ENCODE data around the gene B4GALNT4.
"Not testable (repeated sequence)": the region's sequence is repeated elsewhere in the genome, so short reads cannot be mapped to it uniquely, and the experiment has no call there.

The B4GALNT4 gene

DNA sequence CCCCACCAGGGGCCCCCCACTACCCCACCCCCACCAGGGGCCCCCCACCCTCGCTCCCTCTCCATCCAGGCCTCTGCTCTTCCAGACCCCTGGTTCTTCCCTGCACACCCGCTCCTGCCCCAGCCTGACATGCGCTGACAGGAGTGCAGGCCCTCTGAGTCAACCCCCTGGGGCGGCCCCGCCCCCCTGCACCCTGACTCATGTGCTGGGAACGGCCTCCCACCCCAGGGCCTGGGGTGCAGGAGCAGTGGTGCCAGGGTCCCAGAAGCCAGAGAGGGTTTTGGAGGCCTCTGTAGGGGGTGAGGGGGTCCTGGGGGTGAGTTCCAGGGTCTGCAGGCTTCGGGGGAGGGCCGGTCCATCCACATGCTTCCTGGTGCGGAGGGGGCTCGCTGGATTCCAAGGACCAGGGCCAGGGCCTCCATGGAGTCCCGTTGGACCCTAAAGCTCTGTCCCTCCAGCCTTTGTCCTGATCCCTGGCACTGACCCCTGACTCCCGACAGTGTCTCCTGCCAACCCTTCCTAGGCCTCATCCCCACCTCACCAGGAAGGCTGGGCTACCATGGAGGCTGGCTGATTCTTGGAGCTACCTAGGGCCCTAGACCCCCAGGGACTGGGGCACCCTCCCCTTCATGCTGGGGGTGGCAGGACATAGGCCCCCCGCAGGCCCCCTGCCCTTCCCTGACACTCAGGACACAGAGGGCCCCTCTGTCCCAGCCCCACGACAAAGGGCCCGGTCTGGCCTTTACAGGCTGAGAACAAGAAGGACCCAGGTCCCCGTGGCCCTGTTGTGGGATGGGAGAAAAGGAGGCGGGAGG is 24.1 kb downstream of the B4GALNT4 start:
- no peaks in the 10 kb centered on the region for H3K36me3 ChIP-seq (ENCODE audit: insufficient read depth, low read depth, low read length)
- H3K4me3 ChIP-seq (ENCODE audit: low read length), result no peak overlapping the region
- no peaks in the 10 kb centered on the region; the same call in 1 of the 2 replicates for H3K4me1 ChIP-seq (ENCODE audit: insufficient read depth, low read length)
- H3K9ac ChIP-seq (ENCODE audit: low read depth, low read length), result no peak overlapping the region
- no peaks in the 10 kb centered on the region for H3K9me3 ChIP-seq (ENCODE audit: insufficient read depth, low read depth, low read length)
- no peaks in the 10 kb centered on the region for H3K27me3 ChIP-seq (ENCODE audit: insufficient read depth, low read length)
- no peak overlapping the region for H3K27ac ChIP-seq (ENCODE audit: low read length)

DNA sequence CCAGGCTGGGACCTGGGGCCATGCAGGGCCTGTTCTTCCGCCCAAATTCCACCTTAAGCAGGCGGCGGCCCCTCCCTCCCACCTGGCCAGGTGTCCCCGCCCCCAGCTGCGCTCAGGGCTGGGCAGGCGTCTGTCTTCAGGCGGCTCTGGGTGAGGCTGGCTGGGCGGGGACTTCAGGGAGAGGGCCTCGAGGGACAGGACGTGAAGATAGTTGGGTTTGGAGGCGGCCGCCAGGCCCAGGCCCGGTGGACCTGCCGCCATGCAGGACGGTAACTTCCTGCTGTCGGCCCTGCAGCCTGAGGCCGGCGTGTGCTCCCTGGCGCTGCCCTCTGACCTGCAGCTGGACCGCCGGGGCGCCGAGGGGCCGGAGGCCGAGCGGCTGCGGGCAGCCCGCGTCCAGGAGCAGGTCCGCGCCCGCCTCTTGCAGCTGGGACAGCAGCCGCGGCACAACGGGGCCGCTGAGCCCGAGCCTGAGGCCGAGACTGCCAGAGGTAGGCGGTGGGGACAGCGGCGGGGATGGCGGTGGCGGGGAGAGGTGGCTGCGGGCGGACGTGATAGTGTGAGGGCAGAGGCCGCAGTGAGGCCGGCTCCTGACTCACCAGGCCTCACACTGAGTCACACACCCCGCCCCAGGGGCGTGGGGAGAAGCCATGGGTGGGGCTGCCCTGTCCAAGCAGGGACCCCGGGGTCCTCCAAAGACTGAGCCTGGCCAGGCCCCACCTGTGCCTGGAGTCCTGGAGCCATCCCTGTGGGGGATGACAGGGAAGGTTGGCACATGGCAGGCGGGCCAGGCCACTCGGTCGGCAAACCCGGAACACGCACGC is 24.9 kb downstream of the B4GALNT4 start, which contains the start of gene PKP3:
Gene PKP3 (plus strand): TSS at position 176 of the 824 bp plus-strand sequence. CDS start 84 bp downstream, at position 260.
- Histone ChIP-seq H3K27ac (ENCODE audit: low read length) (no peak within 1 kb of the TSS), H3K9ac (ENCODE audit: low read depth, low read length) (no peak within 1 kb of the TSS), H3K4me3 (ENCODE audit: low read length) (no peak within 1 kb of the TSS; the same call in 1 of the 2 replicates), H3K4me1 (ENCODE audit: insufficient read depth, low read length) (no peaks in the 10 kb centered on the region; the same call in 1 of the 2 replicates), H3K36me3 (ENCODE audit: insufficient read depth, low read depth, low read length) (no peaks in the 10 kb centered on the region), H3K9me3 (ENCODE audit: insufficient read depth, low read depth, low read length) (no peaks in the 10 kb centered on the region), H3K27me3 (ENCODE audit: insufficient read depth, low read length) (no peaks in the 10 kb centered on the region)

DNA sequence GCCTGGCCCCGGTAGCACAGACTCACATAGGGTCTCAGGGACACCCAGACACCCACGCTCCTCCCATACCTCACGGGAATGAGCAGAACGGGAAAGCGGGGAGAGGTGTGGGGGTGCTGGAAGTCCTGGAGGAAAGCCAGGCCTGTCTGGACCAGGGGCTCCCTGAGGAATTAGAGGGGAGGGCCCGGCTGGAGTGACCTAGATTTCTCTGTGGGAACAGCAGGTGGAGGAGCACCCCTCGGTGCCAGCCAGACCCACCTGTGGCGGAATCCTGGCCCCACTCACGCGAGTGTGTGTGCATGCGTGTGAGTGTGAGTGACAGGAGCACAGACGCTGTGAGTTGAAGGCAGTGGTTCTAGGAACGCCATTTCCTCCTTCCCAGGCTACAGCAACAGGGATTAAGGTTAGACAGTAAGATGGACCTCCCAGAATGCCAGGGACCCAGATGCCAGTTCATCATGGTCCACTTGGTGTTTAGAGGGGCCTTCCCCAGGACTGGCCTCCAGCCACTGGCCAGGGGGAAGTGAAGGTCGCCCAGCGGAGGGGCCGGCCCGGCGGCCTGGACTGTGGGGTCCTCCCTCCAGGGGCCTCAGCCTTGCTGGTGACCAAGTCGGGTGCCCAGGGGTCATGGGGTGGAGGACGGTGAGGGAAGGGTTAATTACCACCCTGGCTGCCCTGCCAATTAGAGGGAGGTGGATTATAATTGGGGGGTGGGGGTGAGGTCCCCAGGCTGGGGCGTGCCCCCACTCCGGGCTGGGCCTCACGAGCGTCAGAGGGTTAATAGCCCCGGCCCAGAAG is 25.8 kb downstream of the B4GALNT4 start:
- no peak overlapping the region for H3K27ac ChIP-seq (ENCODE audit: low read length)
- H3K9ac ChIP-seq (ENCODE audit: low read depth, low read length), result no peak overlapping the region

DNA sequence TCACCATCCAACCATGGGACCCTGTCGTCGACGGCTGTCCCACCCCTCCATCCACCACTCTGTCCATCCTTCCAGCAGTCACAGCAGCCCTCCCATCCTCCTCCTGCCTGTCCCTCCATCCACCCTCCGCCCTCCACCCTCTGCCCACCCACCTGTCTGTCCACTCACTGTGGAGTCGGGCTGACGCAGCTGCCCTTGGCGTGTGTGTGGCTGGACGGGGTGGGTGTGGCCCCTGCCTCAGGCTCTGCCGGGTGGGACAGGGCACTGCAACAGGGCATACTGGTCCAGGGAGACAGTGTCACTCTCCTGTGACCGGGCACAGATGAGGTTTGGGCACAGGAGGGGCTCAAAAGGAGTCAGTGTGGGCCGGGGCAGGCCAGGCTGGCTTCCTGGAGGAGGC is 26.6 kb downstream of the B4GALNT4 start:
- no peaks in the 10 kb centered on the region for H3K36me3 ChIP-seq (ENCODE audit: insufficient read depth, low read depth, low read length)
- H3K27ac ChIP-seq (ENCODE audit: low read length), result no peak overlapping the region
- no peaks in the 10 kb centered on the region for H3K9me3 ChIP-seq (ENCODE audit: insufficient read depth, low read depth, low read length)
- no peak overlapping the region for H3K4me3 ChIP-seq (ENCODE audit: low read length)
- H3K4me1 ChIP-seq (ENCODE audit: insufficient read depth, low read length), result no peaks in the 10 kb centered on the region; the same call in 1 of the 2 replicates
- H3K27me3 ChIP-seq (ENCODE audit: insufficient read depth, low read length), result no peaks in the 10 kb centered on the region
- no peak overlapping the region for H3K9ac ChIP-seq (ENCODE audit: low read depth, low read length)

More for the DNA sequence above, 25.8 kb downstream of the B4GALNT4 start:
- no peak overlapping the region for H3K4me3 ChIP-seq (ENCODE audit: low read length)
- no peaks in the 10 kb centered on the region for H3K9me3 ChIP-seq (ENCODE audit: insufficient read depth, low read depth, low read length)
- no peaks in the 10 kb centered on the region; the same call in 1 of the 2 replicates for H3K4me1 ChIP-seq (ENCODE audit: insufficient read depth, low read length)
- no peaks in the 10 kb centered on the region for H3K36me3 ChIP-seq (ENCODE audit: insufficient read depth, low read depth, low read length)
- H3K27me3 ChIP-seq (ENCODE audit: insufficient read depth, low read length), result no peaks in the 10 kb centered on the region

DNA sequence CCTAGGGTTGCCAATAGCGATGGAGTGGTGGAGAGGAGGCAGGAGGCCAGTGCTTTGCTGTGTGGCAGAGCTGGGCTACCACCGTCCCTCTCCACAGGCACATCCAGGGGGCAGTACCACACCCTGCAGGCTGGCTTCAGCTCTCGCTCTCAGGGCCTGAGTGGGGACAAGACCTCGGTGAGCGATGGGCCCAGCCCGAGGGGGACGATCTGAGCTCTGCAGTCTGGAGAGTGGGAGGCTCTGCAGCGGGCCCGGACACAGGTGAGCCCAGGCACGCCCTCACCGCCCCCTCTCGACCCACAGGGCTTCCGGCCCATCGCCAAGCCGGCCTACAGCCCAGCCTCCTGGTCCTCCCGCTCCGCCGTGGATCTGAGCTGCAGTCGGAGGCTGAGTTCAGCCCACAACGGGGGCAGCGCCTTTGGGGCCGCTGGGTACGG is 27.2 kb downstream of the B4GALNT4 start:
- H3K27me3 ChIP-seq (ENCODE audit: insufficient read depth, low read length), result no peaks in the 10 kb centered on the region
- H3K9me3 ChIP-seq (ENCODE audit: insufficient read depth, low read depth, low read length), result no peaks in the 10 kb centered on the region
- no peak overlapping the region for H3K27ac ChIP-seq (ENCODE audit: low read length)
- no peaks in the 10 kb centered on the region for H3K36me3 ChIP-seq (ENCODE audit: insufficient read depth, low read depth, low read length)
- H3K4me1 ChIP-seq (ENCODE audit: insufficient read depth, low read length), result no peaks in the 10 kb centered on the region; the same call in 1 of the 2 replicates
- no peak overlapping the region for H3K4me3 ChIP-seq (ENCODE audit: low read length)
- H3K9ac ChIP-seq (ENCODE audit: low read depth, low read length), result no peak overlapping the region

DNA sequence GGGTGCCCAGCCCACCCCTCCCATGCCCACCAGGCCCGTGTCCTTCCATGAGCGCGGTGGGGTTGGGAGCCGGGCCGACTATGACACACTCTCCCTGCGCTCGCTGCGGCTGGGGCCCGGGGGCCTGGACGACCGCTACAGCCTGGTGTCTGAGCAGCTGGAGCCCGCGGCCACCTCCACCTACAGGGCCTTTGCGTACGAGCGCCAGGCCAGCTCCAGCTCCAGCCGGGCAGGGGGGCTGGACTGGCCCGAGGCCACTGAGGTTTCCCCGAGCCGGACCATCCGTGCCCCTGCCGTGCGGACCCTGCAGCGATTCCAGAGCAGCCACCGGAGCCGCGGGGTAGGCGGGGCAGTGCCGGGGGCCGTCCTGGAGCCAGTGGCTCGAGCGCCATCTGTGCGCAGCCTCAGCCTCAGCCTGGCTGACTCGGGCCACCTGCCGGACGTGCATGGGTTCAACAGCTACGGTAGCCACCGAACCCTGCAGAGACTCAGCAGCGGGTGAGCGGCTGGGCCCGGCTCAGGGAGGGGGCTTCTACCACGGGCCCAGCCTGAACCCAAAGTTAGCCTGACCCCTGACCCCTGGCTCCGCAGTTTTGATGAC is 27.7 kb downstream of the B4GALNT4 start:
- Histone ChIP-seq H3K27me3 (ENCODE audit: insufficient read depth, low read length) (no peaks in the 10 kb centered on the region), H3K4me1 (ENCODE audit: insufficient read depth, low read length) (no peaks in the 10 kb centered on the region; the same call in 1 of the 2 replicates), H3K4me3 (ENCODE audit: low read length) (no peak overlapping the region), H3K9me3 (ENCODE audit: insufficient read depth, low read depth, low read length) (no peaks in the 10 kb centered on the region), H3K27ac (ENCODE audit: low read length) (no peak overlapping the region), H3K9ac (ENCODE audit: low read depth, low read length) (no peak overlapping the region), H3K36me3 (ENCODE audit: insufficient read depth, low read depth, low read length) (no peaks in the 10 kb centered on the region)

DNA sequence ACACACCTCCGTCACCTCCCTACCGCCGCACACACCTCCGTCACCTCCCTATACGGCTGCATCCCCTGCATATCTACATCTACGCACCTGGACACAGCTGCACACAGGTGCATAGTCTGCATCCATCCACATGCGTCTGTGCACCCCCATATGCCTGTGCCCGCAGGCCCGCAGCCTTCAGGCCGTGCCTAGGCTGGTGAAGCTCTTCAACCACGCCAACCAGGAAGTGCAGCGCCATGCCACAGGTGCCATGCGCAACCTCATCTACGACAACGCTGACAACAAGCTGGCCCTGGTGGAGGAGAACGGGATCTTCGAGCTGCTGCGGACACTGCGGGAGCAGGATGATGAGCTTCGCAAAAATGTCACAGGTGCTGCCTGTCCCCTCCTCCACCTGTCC is 29.5 kb downstream of the B4GALNT4 start:
- Histone ChIP-seq H3K9me3 (ENCODE audit: insufficient read depth, low read depth, low read length) (no peaks in the 10 kb centered on the region), H3K9ac (ENCODE audit: low read depth, low read length) (no peak overlapping the region), H3K27ac (ENCODE audit: low read length) (no peak overlapping the region), H3K4me3 (ENCODE audit: low read length) (no peak overlapping the region), H3K27me3 (ENCODE audit: insufficient read depth, low read length) (no peaks in the 10 kb centered on the region), H3K36me3 (ENCODE audit: insufficient read depth, low read depth, low read length) (no peaks in the 10 kb centered on the region), H3K4me1 (ENCODE audit: insufficient read depth, low read length) (no peaks in the 10 kb centered on the region; the same call in 1 of the 2 replicates)

DNA sequence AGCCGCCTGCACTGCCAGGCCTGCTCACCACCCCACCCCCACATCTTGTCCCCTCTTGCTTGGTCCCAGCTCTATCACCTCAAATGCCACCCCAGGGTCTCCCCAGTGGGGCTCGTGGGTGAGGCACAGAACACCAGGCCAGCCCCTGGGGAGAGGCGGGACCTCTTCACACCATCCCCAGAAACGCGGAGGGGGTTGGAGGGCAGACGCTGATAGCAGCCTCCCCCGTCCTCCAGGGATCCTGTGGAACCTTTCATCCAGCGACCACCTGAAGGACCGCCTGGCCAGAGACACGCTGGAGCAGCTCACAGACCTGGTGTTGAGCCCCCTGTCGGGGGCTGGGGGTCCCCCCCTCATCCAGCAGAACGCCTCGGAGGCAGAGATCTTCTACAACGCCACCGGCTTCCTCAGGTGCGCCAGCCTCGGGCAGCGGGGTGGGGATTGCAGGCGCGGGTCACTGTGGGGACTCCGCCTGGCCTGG is 30.5 kb downstream of the B4GALNT4 start:
- Histone ChIP-seq H3K4me3 (ENCODE audit: low read length) (no peak overlapping the region), H3K9ac (ENCODE audit: low read depth, low read length) (no peak overlapping the region), H3K36me3 (ENCODE audit: insufficient read depth, low read depth, low read length) (no peaks in the 10 kb centered on the region), H3K4me1 (ENCODE audit: insufficient read depth, low read length) (no peaks in the 10 kb centered on the region; the same call in 1 of the 2 replicates), H3K9me3 (ENCODE audit: insufficient read depth, low read depth, low read length) (no peaks in the 10 kb centered on the region), H3K27ac (ENCODE audit: low read length) (no peak overlapping the region), H3K27me3 (ENCODE audit: insufficient read depth, low read length) (no peaks in the 10 kb centered on the region)

DNA sequence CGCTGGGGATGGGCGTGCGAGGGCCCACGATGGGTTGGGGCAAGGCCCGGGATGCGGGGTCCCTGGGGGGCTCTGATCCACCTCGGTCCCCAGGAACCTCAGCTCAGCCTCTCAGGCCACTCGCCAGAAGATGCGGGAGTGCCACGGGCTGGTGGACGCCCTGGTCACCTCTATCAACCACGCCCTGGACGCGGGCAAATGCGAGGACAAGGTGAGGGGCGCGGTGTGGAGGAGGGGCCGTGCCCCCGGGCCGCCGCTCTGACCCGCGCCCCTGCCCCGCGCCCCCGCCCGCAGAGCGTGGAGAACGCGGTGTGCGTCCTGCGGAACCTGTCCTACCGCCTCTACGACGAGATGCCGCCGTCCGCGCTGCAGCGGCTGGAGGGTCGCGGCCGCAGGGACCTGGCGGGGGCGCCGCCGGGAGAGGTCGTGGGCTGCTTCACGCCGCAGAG is 31.0 kb downstream of the B4GALNT4 start:
- Histone ChIP-seq H3K4me3 (ENCODE audit: low read length) (no peak overlapping the region), H3K27me3 (ENCODE audit: insufficient read depth, low read length) (no peaks in the 10 kb centered on the region), H3K9me3 (ENCODE audit: insufficient read depth, low read depth, low read length) (no peaks in the 10 kb centered on the region), H3K36me3 (ENCODE audit: insufficient read depth, low read depth, low read length) (no peaks in the 10 kb centered on the region), H3K4me1 (ENCODE audit: insufficient read depth, low read length) (no peaks in the 10 kb centered on the region), H3K27ac (ENCODE audit: low read length) (no peak overlapping the region), H3K9ac (ENCODE audit: low read depth, low read length) (no peak overlapping the region)

DNA sequence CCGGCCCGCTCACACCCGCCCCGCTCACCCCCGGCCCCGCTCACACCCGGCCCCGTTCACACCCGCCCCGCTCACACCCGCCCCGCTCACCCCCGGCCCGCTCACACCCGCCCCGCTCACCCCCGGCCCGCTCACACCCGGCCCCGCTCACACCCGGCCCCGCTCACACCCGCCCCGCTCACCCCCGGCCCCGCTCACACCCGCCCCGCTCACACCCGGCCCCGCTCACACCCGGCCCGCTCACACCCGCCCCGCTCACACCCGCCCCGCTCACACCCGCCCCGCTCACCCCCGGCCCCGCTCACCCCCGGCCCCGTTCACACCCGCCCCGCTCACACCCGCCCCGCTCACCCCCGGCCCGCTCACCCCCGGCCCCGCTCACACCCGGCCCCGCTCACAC is 31.9 kb downstream of the B4GALNT4 start:
- not testable (repeated sequence) for H3K36me3 ChIP-seq (ENCODE audit: insufficient read depth, low read depth, low read length); H3K9me3 ChIP-seq (ENCODE audit: insufficient read depth, low read depth, low read length); H3K27me3 ChIP-seq (ENCODE audit: insufficient read depth, low read length); H3K4me1 ChIP-seq (ENCODE audit: insufficient read depth, low read length); H3K4me3 ChIP-seq (ENCODE audit: low read length); H3K27ac ChIP-seq (ENCODE audit: low read length); H3K9ac ChIP-seq (ENCODE audit: low read depth, low read length)
